GM18951 (cell line): ENCODE measurements around the gene BRI3BP.
"Not testable (repeated sequence)": the region's sequence is repeated elsewhere in the genome, so short reads cannot be mapped to it uniquely, and the experiment has no call there.

ENCODE experiments used
- POLR2A ChIP-seq: IDR thresholded peaks from 4 replicates; pipeline ENCODE4 v1.6.1; 2011; ENCODE audit warnings: mild to moderate bottlenecking; ENCODE audit not compliant: insufficient read length, insufficient read depth; ENCODE audit errors: extremely low read depth
- in situ Hi-C: fragments of 300-500 bp; cut with MboI; formaldehyde crosslinking; loops from one replicate; pipeline ENCODE4 v1.12.0; 2022; ENCODE audit warnings: low sequenced_read_pairs, mixed read lengths, inconsistent platforms; ENCODE audit not compliant: unreplicated experiment

BRI3BP gene

DNA sequence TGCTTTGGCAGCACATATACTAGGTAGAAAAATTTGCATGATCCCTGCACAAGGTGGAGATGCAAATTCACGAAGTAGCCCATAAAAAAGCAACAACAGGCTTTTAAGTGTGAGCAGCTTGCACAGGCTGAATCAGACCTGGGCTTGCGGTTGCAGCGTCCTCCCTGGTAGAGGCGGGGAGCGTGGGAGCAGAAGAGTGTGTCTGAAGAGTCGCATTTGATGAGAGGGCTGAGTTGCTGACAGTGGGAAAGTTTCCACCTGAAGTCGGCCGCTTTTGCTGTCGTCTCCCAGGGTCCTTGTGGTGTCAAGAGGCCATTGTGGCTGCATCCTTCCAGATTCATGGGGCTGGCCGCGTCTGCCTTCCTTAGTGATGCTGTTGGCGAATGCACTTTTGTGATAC lies 78.0 kb downstream of the BRI3BP start:
- in situ Hi-C loops = no loop called here
- TF ChIP-seq POLR2A = no peak

DNA sequence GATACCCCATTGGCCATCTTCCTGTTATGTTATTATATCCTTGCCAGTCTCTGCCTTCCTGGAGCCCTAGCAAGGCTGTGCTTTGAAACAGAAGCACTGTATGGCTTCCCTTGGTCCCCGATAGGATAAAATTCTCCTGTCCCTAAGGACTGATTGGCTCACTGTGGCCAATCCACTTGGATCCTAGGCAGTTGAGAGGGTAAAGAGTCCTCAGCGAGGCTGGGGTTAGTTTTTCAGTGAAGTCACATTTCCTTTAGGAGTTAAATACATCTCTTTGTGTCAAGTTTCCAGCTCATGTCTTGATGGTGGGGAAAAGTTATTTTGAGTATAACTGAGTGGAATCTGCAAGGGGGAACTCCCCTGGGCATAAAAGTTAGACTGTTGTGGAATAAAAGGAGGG lies 79.1 kb downstream of the BRI3BP start:
- no peak for TF ChIP-seq POLR2A
- in situ Hi-C loops = no loop called here

DNA sequence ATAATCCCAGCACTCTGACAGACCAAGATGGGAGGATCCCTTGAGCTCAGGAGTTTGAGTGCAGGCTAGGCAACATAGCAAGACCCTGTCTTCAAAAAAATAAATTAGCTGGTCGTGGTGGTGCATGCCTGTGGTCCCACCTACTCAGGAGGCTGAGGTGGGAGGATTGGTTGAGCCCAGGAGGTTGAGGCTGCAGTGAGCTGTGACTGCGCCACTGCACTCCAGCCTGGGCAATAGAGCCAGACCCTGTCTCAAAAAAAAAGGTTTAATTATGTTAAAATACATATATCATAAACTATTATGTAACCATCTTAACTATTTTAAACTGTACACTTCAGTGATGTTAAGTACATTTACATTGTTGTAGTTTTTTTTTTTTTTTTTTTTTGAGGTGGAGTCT lies 80.8 kb downstream of the BRI3BP start:
- in situ Hi-C loops = not testable (repeated sequence)

DNA sequence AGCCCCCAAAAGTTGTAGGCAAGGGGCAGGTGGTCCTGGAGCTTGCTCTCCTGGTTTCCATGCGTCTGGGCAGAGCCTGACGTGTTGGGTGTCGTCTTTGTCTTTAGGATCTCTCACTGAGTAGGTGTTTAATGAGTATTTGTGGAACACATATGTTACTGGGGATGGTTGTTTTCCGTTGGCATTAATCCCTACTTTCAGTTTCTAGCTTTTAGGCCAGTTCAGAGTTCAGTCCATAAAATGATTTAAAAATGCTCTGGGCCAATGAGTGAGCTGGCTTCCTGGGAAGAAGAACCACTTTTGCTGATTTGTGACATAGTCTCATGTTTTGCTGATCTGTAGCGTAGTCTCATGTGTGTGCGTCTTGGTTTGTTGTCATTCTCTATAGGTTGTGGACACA lies 82.7 kb downstream of the BRI3BP start:
- in situ Hi-C loops = no loop called here

DNA sequence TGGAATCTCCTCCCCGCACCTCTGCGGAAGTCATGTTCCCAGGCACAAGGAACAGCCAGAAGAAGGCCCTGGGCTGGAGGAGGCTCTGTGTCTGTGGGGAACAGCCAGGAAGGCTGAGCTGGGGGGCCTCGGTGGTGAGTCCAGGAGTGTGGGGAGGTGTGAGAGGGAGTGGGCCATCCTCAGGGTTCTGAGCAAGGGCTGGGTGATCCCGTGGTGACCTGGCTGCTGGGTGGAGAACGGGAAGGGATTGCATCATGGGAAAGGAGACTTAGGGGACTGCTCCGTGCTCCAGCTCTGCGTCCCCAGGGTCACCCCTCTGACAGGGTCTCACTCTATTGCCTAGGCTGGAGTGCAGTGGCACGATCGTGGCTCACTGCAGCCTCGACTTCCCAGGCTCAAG lies 85.6 kb downstream of the BRI3BP start:
- in situ Hi-C loops = no loop called here
- TF ChIP-seq POLR2A = no peak

More for the DNA sequence above, 82.7 kb downstream of the BRI3BP start:
- no peak for TF ChIP-seq POLR2A

DNA sequence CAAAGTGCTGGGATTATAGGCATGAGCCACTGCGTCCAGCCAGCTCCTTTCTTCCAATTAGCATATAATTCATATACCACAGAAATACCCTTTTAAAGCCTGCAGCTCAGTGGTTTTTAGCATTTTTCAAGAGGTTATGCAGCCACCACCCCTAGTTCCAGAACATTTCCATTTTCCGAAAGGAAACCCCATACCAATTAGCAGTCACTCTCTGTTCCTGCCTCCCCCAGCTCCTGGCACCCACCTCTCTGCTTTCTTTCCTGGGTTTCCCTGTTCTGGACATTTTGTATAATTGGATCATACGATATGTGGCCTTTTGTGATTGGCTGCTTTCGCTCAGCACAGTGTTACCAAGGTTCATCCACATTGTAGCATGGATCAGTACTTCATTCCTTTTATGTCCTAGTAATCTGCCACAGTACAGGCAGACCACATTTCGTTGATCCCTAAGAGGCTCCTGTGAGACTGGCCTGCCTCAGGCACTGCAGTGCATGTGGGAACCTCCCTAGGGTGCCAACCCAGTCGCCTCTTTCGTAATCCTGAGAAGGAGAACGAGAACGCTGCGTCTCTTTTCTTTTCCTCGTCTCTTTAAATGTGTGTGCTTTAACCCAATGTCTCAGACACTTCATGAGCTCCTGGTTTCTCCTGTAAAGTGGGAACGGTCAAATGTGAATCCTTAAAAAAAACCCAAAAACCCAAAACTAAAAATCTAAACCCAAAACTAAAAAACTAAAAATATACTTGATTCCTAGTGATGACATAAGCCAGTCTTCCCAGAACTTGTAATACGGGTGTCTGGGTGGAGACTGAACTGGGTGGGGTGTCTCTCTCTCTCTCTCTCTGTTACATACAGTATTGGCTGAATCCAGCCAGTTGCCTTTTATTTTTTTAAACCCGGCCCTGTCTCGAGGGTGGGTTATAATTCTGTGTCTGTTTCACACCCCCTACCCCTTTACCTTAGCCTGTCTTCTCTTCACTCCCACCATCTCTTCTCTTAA lies 86.5 kb downstream of the BRI3BP start:
- in situ Hi-C loops = no loop called here
- no peak for TF ChIP-seq POLR2A
